Measurements from ENCODE around the gene IGFBP1. TPM values are rescaled to one million over a fixed set of nuclear protein-coding genes. Genes with fewer than 3 reads are reported as not detected.

The IGFBP1 gene
- total and polyA plus RNA-seq, 8 donors = 0.55 TPM; not detected in 7

DNA sequence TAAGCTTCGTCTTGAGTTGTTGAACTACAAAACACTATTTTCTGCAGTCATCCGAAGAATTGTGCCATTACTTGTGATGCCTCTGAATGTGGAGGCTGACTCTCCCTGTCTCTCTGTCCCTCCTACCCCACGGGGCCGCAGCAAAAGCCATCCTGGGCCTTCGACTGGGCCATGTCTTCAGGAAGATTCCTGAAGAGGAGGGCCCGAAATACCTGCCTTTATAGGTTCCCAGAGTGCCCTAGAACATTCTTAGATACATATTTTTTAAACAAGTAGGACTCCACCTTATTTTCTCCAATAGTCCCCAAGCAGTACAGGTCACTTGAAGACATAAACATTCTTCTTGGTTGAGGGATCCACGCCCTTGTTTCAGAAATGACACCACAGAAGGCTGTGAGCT, 24.7 kb downstream of the IGFBP1 start:
- intact Hi-C loops (cut with DNase I; ENCODE audit: low total_unique reads) = no loop called here
- H3K27ac ChIP-seq = no peak overlapping the region
- WGBS, 5 donors = 72 to 83% (median 81%) methylated on average over 7 of the region's 7 CpGs
- TF ChIP-seq, protein P1, sequence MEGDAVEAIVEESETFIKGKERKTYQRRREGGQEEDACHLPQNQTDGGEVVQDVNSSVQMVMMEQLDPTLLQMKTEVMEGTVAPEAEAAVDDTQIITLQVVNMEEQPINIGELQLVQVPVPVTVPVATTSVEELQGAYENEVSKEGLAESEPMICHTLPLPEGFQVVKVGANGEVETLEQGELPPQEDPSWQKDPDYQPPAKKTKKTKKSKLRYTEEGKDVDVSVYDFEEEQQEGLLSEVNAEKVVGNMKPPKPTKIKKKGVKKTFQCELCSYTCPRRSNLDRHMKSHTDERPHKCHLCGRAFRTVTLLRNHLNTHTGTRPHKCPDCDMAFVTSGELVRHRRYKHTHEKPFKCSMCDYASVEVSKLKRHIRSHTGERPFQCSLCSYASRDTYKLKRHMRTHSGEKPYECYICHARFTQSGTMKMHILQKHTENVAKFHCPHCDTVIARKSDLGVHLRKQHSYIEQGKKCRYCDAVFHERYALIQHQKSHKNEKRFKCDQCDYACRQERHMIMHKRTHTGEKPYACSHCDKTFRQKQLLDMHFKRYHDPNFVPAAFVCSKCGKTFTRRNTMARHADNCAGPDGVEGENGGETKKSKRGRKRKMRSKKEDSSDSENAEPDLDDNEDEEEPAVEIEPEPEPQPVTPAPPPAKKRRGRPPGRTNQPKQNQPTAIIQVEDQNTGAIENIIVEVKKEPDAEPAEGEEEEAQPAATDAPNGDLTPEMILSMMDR (IDR thresholded peaks at IDR 0.05) = no peak
- TF ChIP-seq POLR2AphosphoS5 (IDR thresholded peaks at IDR 0.05) (no peak), POLR2A (IDR thresholded peaks at IDR 0.05) (no peak), EP300 (IDR thresholded peaks at IDR 0.05) (no peak)
- H3K9me3 ChIP-seq = no peaks in the 10 kb centered on the region
- peaks cover 0 to 25% (median 18%) of the 10 kb centered on the region in 4 donors for H3K36me3 ChIP-seq
- DNase-seq = no peak
- peaks cover 0 to 8% (median 4%) of the 10 kb centered on the region in 4 donors for H3K4me1 ChIP-seq
- peaks cover 0 to 14% (median 4%) of the 10 kb centered on the region in 3 donors for H3K27me3 ChIP-seq
- H3K4me3 ChIP-seq = no peak overlapping the region

DNA sequence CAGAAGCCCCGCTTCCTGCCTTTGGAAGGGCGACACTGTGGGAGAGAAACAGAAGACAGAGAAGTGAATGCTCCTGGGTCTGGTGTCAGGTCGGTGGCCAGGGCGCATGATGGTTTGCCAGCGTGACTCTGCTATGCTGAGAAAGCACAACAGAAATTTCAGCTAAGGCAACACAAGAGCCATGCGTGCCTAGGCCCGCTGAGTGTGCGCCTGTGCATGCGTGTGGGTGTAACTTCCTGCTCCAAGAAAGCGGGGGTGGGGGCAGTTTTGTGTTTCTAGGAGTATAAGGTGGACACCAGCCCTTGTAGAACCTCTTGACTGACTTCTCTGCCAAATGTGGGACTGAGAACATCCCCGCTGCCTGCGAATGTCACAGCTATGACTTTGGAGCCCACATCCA, 26.6 kb downstream of the IGFBP1 start:
- TF ChIP-seq, protein P1 (IDR thresholded peaks at IDR 0.05) = no peak
- Histone ChIP-seq H3K36me3 (peaks cover 0 to 25% (median 18%) of the 10 kb centered on the region in 4 donors), H3K27ac (no peak overlapping the region), H3K27me3 (peaks cover 0 to 33% (median 22%) of the 10 kb centered on the region in 3 donors), H3K4me1 (peaks cover 0 to 22% (median 17%) of the 10 kb centered on the region in 4 donors), H3K9me3 (no peaks in the 10 kb centered on the region), H3K4me3 (no peak overlapping the region)
- intact Hi-C loops (cut with DNase I; ENCODE audit: low total_unique reads) = loop anchor here (5.0 kb wide), 3 partner anchors 437 to 1262 kb away; no protein-coding TSS in a partner anchor
- DNase-seq = no peak
- WGBS, 5 donors = 90 to 92% (median 90%) methylated on average over 12 of the region's 12 CpGs

DNA sequence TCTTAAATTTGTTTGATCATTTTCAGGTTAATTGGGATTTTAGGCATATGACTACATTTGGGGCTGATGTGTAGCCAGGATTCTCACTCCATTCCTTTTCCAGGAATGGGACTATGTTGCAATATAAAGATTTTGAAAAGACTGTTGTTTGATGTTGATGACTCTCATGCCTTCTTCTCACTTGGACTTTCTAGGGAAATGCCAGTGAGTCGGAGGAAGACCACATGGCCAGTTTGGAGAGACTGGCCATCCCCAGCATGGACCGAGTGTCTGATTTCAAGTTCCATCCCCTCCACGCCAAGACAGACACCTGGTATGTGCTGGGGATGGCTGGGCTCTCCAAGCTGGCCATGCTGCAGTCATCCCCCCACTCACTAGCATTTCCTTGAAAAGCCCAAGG, 27.3 kb downstream of the IGFBP1 start:
- Histone ChIP-seq H3K36me3 (peaks cover 0 to 25% (median 18%) of the 10 kb centered on the region in 4 donors), H3K27ac (no peak overlapping the region), H3K4me3 (no peak overlapping the region), H3K9me3 (no peaks in the 10 kb centered on the region), H3K4me1 (peaks cover 6 to 29% (median 24%) of the 10 kb centered on the region in 4 donors), H3K27me3 (peaks cover 0 to 40% (median 29%) of the 10 kb centered on the region in 3 donors)
- WGBS, 5 donors = 79 to 96% (median 81%) methylated on average over 3 of the region's 3 CpGs
- intact Hi-C loops (cut with DNase I; ENCODE audit: low total_unique reads) = loop anchor here (5.0 kb wide), 3 partner anchors 437 to 1262 kb away; no protein-coding TSS in a partner anchor
- TF ChIP-seq, protein P1 (IDR thresholded peaks at IDR 0.05) = no peak
- TF ChIP-seq POLR2AphosphoS5 (IDR thresholded peaks at IDR 0.05) (no peak), EP300 (IDR thresholded peaks at IDR 0.05) (no peak), POLR2A (IDR thresholded peaks at IDR 0.05) (no peak)
- DNase-seq = no peak

DNA sequence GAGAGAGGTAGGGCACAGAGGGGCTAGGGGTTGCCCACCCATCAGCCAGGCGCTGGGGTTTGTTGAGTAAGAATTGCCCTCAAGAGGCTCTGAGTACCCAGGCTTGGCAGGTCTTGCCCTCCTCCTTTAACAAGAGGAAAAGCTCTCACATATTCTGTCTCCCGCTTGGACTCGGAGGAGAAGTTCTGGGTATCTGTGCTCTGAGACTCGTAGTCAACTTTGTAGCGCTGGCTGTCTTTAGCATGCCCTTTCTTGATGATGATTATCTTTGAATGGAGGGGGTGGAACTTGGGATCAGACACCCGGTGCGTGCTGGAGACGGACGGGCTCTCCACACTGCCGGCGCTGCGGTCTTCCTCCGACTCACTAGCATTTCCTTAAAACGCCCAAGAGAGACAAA, 28.8 kb downstream of the IGFBP1 start:
- TF ChIP-seq EP300 (IDR thresholded peaks at IDR 0.05) (no peak), POLR2AphosphoS5 (IDR thresholded peaks at IDR 0.05) (no peak), POLR2A (IDR thresholded peaks at IDR 0.05) (no peak)
- TF ChIP-seq, protein P1 (IDR thresholded peaks at IDR 0.05) = no peak

More for the DNA sequence above, 28.8 kb downstream of the IGFBP1 start:
- Histone ChIP-seq H3K4me1 (peaks cover 21 to 44% (median 38%) of the 10 kb centered on the region in 4 donors), H3K9me3 (no peaks in the 10 kb centered on the region), H3K36me3 (peaks cover 0 to 25% (median 18%) of the 10 kb centered on the region in 4 donors), H3K4me3 (no peak overlapping the region), H3K27ac (no peak overlapping the region), H3K27me3 (peaks cover 5 to 55% (median 41%) of the 10 kb centered on the region in 3 donors)
- intact Hi-C loops (cut with DNase I; ENCODE audit: low total_unique reads) = loop anchor here (5.0 kb wide), 3 partner anchors 435 to 1260 kb away; no protein-coding TSS in a partner anchor
- no peak for DNase-seq
- WGBS, 5 donors = 73 to 82% (median 75%) methylated on average over 14 of the region's 14 CpGs

Measured in stomach (tissue), 9 donors.